K562 (cell line): ENCODE data around the gene SLC4A5. TPM values are rescaled to one million over a fixed set of nuclear protein-coding genes. Genes with fewer than 3 reads are reported as not detected.

Experiments
- BRCA1 ChIP-seq, 2 experiments: fragments of 450-650 bp in 1 of 2; sonication (generic) in 1 of 2; formaldehyde crosslinking in 1 of 2; IDR thresholded peaks; 2 replicates each; pipeline versions ENCODE4 v1.5.0 to v1.6.1; 2017 to 2020; ENCODE audit warnings: mild to moderate bottlenecking in 1 of 2, missing genetic modification reagents in 1 of 2
- CREB1 ChIP-seq, 2 experiments: sonication (generic) in 1 of 2; formaldehyde crosslinking in 1 of 2; IDR thresholded peaks; 2 replicates each; pipeline versions ENCODE4 v1.6.1 to v1.8.0; 2012 to 2022; ENCODE audit warnings: inconsistent platforms in 1 of 2, mild to moderate bottlenecking in 1 of 2, missing genetic modification reagents in 1 of 2, moderate library complexity in 1 of 2
- KAT2B ChIP-seq: IDR thresholded peaks from one replicate; pipeline ENCODE4 v1.6.1; 2012; ENCODE audit warnings: low read depth, mild to moderate bottlenecking, control low read depth, inconsistent platforms, low read length, moderate library complexity
- KHSRP ChIP-seq: fragments of 450-650 bp; IDR thresholded peaks from 2 replicates; pipeline ENCODE4 v1.6.1; 2017
- NR2C2 ChIP-seq, 2 experiments: fragments of 200-800 bp in 1 of 2; sonication (Bioruptor generic) in 1 of 2; sonication (generic) in 1 of 2; formaldehyde crosslinking in 1 of 2; IDR thresholded peaks; 2 replicates each; pipeline versions ENCODE4 v1.6.1 to v1.8.0; 2016 to 2022; ENCODE audit warnings: mild to moderate bottlenecking in 1 of 2, missing compliant biosample characterization in 1 of 2, missing genetic modification characterization in 1 of 2, missing genetic modification reagents in 1 of 2
- PBX2 ChIP-seq, 2 experiments: IDR thresholded peaks in 1 of 2; conservative IDR thresholded peaks in 1 of 2; 2 replicates each; pipeline ENCODE4 v1.6.1; 2016; ENCODE audit warnings: low read depth in 2 of 2, mild to moderate bottlenecking in 1 of 2, missing compliant biosample characterization in 1 of 2, missing genetic modification characterization in 1 of 2, moderate library complexity in 1 of 2
- PHF21A ChIP-seq: fragments of 450-650 bp; IDR thresholded peaks from 2 replicates; pipeline ENCODE4 v1.6.1; 2017; ENCODE audit warnings: low read depth, borderline replicate concordance
- PRPF4 ChIP-seq: fragments of 200-400 bp; formaldehyde crosslinking; IDR thresholded peaks from one replicate; pipeline ENCODE4 v1.6.1; 2017; ENCODE audit warnings: low read length, low read depth, mild to moderate bottlenecking; ENCODE audit not compliant: insufficient read depth, poor library complexity, severe bottlenecking
- TCF3 ChIP-seq: sonication (generic); formaldehyde crosslinking; IDR thresholded peaks from 2 replicates; pipeline ENCODE4 v1.4.0; 2020; ENCODE audit warnings: mild to moderate bottlenecking, missing genetic modification reagents
- WHSC1 ChIP-seq: IDR thresholded peaks from one replicate; pipeline ENCODE4 v1.6.1; 2012; ENCODE audit warnings: low read length, control low read depth, inconsistent platforms
- ZBTB33 ChIP-seq: sonication (generic); formaldehyde crosslinking; IDR thresholded peaks from 2 replicates; pipeline ENCODE4 v1.8.1; 2023; ENCODE audit warnings: mild to moderate bottlenecking, missing genetic modification reagents
- ZKSCAN1 ChIP-seq: fragments of 150-350 bp; IDR thresholded peaks from 2 replicates; pipeline ENCODE4 v1.6.1; 2016; ENCODE audit warnings: low read depth, low read length
- ZNF274 ChIP-seq: IDR thresholded peaks from 2 replicates; pipeline ENCODE4 v1.6.1; 2011; ENCODE audit warnings: low read depth, mild to moderate bottlenecking, low read length, moderate library complexity, borderline replicate concordance
- ZNF717 ChIP-seq: fragments of 250-450 bp; sonication (Bioruptor Pico); IDR thresholded peaks from 2 replicates; pipeline ENCODE4 v1.5.0; 2021
- ZZZ3 ChIP-seq: fragments of 450-650 bp; IDR thresholded peaks from 2 replicates; pipeline ENCODE4 v1.6.1; 2016; ENCODE audit warnings: antibody characterized with exemption, mild to moderate bottlenecking, moderate library complexity
- polyA plus RNA-seq, 8 experiments: library from polyadenylated mRNA; depleted of rRNA in 4 of 8; stranded (reverse) in 5 of 8; unstranded in 3 of 8; fragments of >200 nt; fragmentation: Nextera tagmentation in 2 of 8; fragmentation: Illumina TruSeq in 1 of 8; extraction: Ambion mirVana in 2 of 8; extraction: Trizol in 1 of 8; gene quantifications; 2 replicates each; pipeline versions ENCODE4 v1.2.1 to v1.2.3, GENCODE V29; 2011 to 2014; ENCODE audit warnings: inconsistent platforms in 1 of 8, missing spikeins in 1 of 8
- total RNA-seq, 7 experiments: library from RNA; depleted of rRNA in 6 of 7; stranded (reverse); fragments of >200 nt in 6 of 7; fragmentation: Illumina TruSeq in 2 of 7; extraction: Trizol in 2 of 7; gene quantifications; 2 replicates each; pipeline versions ENCODE4 v1.2.1 to v1.2.3, GENCODE V29; 2011 to 2021; ENCODE audit warnings: low replicate concordance in 1 of 7
- TF ChIP-seq, protein P1 (sequence below): fragments of 200-800 bp; sonication (Bioruptor generic); IDR thresholded peaks from 2 replicates; pipeline ENCODE4 v1.6.1; 2017; ENCODE audit warnings: missing genetic modification characterization, missing compliant biosample characterization
- TF ChIP-seq, protein P2 (sequence below): sonication (generic); formaldehyde crosslinking; IDR thresholded peaks from 2 replicates; pipeline ENCODE4 v1.8.0; 2022; ENCODE audit warnings: missing genetic modification reagents, mild to moderate bottlenecking, borderline replicate concordance

SLC4A5 gene
- total and polyA plus RNA-seq, 9 of the 15 experiments (the other 6 are each of a cell fraction or from before 2014, with no cell fraction given): 0.03 to 0.77 (median 0.14) TPM; not detected in 1

- TF ChIP-seq PHF21A: no peak
- no peak; the same call in 1 of the 2 replicates for TF ChIP-seq TCF3 (CRISPR knock-in tag)
- TF ChIP-seq PRPF4: peak; percentile 98
- peak; percentile 13; the same call in 1 of the 2 replicates for TF ChIP-seq ZBTB33 (CRISPR knock-in tag)
- TF ChIP-seq KHSRP: no peak
- TF ChIP-seq KAT2B: no peak
- TF ChIP-seq ZNF717 (CRISPR knock-in tag): no peak
- no peak for TF ChIP-seq WHSC1
- no peak for TF ChIP-seq NR2C2 (CRISPR knock-in tag; IDR thresholded peaks at IDR 0.05)
- no peak for TF ChIP-seq NR2C2 (tag; IDR thresholded peaks at IDR 0.05)
- peak; percentile 71 for TF ChIP-seq CREB1 (IDR thresholded peaks at IDR 0.05)
- TF ChIP-seq CREB1 (CRISPR knock-in tag; IDR thresholded peaks at IDR 0.05): peak; percentile 64; the same call in 1 of the 2 replicates
- no peak for TF ChIP-seq ZZZ3
- no peak for TF ChIP-seq PBX2 (CRISPR knock-in tag; IDR thresholded peaks at IDR 0.05; ENCODE audit: low read depth)
- TF ChIP-seq PBX2 (tag; conservative IDR thresholded peaks at IDR 0.05; ENCODE audit: low read depth): peak; percentile 91
- TF ChIP-seq, protein P1, sequence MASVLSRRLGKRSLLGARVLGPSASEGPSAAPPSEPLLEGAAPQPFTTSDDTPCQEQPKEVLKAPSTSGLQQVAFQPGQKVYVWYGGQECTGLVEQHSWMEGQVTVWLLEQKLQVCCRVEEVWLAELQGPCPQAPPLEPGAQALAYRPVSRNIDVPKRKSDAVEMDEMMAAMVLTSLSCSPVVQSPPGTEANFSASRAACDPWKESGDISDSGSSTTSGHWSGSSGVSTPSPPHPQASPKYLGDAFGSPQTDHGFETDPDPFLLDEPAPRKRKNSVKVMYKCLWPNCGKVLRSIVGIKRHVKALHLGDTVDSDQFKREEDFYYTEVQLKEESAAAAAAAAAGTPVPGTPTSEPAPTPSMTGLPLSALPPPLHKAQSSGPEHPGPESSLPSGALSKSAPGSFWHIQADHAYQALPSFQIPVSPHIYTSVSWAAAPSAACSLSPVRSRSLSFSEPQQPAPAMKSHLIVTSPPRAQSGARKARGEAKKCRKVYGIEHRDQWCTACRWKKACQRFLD (CRISPR knock-in tag): no peak; the same call in 1 of the 2 replicates
- TF ChIP-seq ZKSCAN1: peak; percentile 48; the same call in 1 of the 2 replicates
- TF ChIP-seq ZNF274: no peak
- TF ChIP-seq, protein P2, sequence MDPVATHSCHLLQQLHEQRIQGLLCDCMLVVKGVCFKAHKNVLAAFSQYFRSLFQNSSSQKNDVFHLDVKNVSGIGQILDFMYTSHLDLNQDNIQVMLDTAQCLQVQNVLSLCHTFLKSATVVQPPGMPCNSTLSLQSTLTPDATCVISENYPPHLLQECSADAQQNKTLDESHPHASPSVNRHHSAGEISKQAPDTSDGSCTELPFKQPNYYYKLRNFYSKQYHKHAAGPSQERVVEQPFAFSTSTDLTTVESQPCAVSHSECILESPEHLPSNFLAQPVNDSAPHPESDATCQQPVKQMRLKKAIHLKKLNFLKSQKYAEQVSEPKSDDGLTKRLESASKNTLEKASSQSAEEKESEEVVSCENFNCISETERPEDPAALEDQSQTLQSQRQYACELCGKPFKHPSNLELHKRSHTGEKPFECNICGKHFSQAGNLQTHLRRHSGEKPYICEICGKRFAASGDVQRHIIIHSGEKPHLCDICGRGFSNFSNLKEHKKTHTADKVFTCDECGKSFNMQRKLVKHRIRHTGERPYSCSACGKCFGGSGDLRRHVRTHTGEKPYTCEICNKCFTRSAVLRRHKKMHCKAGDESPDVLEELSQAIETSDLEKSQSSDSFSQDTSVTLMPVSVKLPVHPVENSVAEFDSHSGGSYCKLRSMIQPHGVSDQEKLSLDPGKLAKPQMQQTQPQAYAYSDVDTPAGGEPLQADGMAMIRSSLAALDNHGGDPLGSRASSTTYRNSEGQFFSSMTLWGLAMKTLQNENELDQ (CRISPR knock-in tag): peak; percentile 21; the same call in 1 of the 2 replicates
- TF ChIP-seq BRCA1 (IDR thresholded peaks at IDR 0.05): no peak
- no peak for TF ChIP-seq BRCA1 (CRISPR knock-in tag; IDR thresholded peaks at IDR 0.05)
Measured at GRCh38 chr2:74198461-74199274, 144.5 kb downstream of the SLC4A5 start, which contains the start of gene MTHFD2 (continued).
